Measurements from ENCODE around the gene GHR.
"Not testable (repeated sequence)": the region's sequence is repeated elsewhere in the genome, so short reads cannot be mapped to it uniquely, and the experiment has no call there.

Gene GHR

DNA sequence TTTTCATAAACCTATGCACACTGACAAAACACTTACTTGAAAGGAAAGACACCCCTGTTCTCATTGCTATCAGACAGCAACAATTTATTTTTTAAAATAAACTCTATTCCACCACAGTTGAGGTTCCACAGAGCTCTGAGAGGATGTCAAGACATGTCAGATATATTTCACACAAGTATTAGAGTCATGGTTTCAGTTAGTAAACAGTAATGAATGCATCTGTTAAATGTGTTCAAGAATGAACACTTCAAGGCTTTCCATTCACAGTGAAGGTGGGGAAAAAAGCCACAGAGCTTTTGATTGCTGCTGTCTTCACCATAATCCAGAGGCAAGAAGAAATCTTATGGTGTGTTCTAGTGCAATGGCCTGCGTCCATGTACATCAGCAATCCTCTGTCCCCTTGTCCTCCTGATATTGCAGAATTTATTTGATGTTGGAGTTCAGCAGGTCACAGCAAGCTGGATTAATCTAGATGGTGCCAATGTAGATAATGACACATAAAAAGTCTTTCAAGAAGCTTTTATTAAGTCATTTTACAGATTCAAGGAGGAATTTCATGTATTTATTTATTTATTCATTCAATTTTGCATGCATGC, 146.8 kb downstream of the GHR start:
- DNase-seq (ENCODE audit: low read depth in 2 of 2): no peak

DNA sequence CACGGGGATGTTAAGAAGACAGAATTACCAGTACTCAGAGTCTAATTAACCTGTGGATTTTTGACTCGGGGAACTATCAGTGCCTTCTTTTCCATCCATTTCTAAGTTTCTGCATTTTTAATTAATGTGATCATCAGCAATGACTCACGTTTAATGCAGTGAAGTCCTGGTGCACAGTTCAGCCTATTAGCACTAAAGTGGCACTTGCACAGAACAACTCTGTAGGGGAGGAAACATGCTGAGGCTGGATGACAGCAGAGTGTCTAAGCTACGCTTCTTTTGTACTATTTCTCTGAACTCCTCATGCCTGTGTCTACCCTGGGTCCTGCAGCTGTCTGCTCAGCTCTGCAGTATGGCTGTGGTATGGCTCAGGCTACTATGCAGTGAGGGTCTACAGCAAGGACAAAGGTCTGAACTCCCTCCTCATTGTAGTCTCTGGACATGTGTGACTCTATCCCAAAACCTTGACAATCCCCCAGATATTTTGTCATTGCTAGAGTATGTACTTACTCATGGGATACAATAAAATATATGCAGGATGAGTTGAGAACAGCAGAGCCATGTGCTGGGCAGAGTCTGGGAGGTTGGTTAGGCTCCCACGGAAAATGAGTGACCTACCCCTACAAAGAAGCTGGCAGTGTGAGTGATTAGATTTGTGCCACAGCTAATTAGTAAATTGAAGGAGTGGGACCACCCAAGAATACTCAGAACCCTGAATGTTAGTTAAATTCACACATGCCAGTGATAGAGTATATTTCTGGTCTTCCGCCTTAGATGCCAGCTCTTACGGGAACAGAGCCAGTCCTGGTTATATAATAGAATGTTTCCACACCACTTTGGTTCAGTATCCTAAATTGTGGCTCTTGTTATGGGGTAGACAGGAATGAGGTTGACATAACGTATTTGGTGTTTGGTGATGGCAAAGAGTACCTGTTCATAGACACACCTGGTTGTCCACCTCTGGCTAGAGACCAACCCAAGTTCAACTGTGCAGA, 148.0 kb downstream of the GHR start:
- DNase-seq (ENCODE audit: low read depth in 2 of 2): no peak

DNA sequence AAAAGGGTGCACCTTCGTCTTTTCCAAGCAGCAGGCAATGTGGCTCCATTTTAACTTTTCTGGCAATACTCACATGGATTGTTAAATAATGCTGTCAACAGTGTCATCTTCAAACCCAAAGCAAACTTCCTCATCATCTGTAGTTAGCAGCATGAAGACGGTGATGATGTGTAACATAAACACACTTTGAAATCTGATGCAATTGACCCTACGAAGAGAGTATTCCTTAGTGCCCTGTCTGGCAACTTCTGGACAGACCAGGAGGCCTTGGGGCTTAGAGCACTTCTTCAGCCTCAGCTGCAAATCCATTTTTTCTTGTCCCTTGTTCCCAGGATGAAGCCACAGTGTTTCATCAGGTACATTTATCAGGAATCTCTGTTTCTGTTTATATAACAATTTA, 149.1 kb downstream of the GHR start:
- DNase-seq (ENCODE audit: low read depth in 2 of 2): no peak

DNA sequence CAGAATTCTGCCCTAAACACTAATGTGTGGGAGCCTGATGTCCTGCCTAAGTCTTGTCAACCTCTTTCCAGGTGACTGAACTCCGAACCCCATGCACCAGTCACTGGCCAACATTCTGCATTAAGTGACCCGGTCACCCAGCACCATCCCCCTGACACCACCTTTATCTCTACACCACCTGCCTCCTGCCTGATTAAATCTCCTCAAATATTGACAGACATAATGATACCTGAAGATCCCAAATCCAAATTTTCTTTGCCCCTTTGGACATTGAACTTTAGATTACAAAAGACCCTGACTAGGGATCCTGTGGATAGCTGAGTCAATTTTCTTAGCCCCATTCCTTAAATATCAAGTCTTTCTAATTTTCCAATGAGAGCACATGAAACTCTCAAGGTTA, 150.1 kb downstream of the GHR start:
- DNase-seq (ENCODE audit: low read depth in 2 of 2): no peak

DNA sequence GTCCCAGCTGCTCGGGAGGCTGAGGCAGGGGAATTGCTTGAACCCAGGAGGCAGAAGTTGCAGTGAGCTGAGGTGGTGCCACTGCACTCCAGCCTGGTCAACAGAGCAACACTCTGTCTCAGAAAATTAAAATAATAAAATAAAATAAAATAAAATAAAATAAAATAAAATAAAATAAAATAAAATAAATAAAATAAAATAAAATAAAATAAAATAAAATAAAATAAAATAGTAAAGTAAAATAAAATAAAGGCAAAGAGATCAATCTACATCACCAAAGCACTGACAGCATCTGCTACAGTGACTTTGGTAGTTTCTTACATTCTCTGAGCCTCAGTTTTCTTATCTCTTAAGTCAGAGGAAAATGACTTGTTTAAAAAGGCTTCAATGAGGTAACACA, 152.7 kb downstream of the GHR start:
- not testable (repeated sequence) for DNase-seq (ENCODE audit: low read depth in 2 of 2)

DNA sequence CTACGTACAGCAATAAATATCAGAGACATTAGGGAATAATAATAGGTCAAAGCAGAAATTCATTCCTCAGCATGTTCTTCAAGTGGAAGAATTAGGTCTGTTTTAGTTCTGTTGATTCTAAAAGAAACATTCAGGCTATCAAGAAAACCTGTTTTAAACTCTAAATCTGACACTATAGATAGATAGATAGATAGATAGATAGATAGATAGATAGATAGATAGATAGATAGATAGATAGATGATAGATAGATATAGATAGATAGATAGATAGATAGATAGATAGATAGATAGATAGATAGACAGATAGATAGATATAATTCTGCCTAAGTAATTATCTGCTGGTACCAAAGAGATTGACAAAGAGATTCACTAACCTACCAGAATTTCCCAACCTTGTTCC, 155.7 kb downstream of the GHR start:
- not testable (repeated sequence) for DNase-seq (ENCODE audit: low read depth in 2 of 2)

DNA sequence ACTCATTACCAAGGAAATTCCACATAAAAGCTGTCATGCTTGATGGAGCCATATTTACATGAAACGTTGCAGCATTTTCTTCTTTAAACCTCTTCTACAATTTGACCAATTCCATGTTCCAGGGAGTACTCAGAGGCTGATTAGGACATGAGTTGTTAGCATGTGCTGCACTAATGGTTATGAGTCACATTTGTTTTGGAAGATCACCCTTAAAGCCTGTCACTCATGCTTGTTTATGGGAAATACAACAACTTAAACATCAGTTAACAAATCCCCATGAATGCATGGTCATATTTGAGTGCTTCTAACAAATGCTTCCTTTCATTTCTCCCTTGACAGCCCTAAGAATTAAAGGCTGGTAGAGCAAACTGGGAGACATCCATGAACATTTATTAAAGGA, 156.1 kb downstream of the GHR start:
- DNase-seq (ENCODE audit: low read depth in 2 of 2): no peak

DNA sequence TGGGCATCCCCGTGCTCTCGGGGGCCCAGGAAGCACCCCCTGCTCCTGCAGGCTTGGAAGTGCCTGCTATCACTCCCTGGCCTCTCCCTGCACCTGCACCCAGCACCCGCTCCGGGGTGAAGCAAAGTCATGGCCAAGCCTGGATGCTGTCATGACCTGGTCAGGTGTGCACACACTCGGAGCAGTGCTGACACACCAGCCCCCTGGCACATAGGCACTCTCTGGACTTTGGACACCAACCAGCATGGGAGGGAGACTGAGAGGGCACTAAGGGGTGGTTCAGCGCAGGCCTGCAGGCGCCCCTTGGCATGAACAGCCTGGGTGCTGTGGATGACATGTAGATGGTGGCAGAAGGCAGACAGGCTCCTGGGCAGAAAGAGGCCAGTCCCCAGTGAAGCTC, 158.6 kb downstream of the GHR start:
- no peak for DNase-seq (ENCODE audit: low read depth in 2 of 2)

DNA sequence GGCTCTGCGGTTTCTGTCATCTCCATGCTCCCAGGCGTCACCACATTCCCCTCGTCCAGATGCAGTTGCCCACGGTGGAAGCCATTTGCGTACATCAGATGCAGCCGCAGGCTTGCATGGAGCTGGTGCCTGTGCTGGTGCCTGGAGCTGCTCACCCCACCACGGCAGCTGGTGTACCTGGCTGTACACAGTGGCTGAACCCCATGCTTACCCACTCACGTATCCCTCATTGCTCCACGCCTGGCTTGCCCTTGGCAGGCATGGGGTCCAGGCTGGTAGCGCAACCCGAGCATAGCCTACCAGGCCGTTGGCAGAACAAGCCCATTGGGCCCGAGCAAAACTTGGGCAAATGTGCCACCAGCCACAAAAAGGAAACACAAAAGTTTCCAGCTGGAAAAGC, 159.5 kb downstream of the GHR start:
- no peak for DNase-seq (ENCODE audit: low read depth in 2 of 2)

DNA sequence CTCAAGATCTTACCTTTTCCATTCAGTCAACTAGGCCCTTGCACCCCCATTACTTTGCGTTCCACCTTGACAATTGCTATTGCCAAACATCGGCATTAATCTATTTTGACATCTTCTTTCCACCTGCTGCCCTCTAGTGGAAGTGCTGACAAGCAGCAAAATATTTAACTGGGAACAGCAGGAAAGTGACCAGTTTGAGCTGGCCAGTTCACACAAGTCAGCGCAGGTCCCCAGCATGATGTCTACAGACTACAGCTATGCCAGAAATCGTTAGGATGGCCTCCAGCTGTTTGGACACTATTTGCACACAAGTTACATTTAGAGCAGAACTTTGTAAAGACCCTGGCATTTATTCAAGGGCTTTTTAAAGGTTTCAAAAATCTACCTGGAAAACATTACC, 160.1 kb downstream of the GHR start:
- DNase-seq (ENCODE audit: low read depth in 2 of 2): no peak

DNA sequence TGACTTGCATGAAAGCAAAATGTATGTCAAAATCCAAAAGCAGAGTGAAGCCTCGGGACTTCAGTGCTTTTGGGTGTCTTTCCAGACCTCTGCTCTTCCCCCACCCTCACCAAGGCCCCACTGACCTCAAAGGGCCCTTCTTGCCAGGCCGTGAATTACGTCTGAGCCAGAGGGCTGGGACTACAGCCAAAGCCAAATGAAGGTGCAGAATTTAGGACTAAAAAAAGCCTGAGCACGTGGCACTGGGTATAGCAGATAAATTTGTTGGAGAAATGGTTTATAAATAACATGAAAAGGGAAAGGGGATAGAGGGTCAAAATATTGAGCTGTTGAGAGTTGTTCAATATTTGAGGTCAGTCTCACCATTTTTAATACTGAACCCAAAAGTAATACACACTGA, 163.4 kb downstream of the GHR start:
- no peak for DNase-seq (ENCODE audit: low read depth in 2 of 2)

DNA sequence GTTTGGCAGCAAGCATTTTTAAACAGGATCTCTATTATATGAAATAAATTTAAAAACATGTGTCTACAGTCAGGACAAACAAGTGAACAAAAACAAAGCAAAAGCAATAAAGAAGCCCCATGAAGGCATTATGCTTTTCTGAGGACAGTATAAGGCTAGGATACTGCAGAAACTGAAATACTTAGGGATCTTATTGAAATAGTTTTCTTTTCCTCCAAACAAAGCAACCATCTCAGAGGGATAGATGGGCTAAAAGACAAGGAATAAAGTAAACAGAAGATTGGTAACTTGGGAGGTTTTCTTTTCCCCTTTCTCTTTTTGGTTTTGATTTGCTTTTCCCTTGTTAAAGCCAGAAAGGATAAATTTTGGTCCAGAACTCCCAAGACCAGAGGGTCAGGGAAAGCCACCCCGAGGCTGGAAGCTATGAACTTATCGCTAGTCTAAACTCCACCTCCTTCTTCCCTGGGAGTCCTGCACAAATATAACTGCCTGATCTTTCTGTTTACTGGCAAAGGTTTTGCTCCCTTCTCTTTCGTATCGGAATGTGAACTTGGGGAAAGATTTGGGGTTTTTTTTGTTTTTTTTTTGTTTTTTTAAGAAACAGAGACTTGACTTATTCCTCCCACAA, 164.0 kb downstream of the GHR start:
- no peak for DNase-seq (ENCODE audit: low read depth in 2 of 2)

DNA sequence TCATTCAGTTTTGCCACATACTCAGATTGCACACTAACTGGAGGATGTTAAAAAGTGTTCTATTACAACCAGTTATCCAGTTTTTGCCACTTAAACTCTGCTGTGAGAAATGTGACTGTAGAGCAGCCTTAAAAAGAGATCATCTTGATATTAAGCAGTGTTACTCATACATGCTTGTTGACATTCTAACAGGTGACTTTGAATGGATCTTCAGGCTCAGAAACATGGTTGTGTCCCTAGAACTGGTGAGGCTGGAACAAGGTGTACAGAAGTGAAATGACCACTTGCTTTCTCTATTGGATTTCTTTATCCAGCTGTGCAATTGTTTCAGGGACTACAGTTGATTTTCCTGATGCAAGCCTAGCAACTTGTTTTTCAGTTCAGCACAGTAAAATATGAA, 167.3 kb downstream of the GHR start:
- no peak for DNase-seq (ENCODE audit: low read depth in 2 of 2)

DNA sequence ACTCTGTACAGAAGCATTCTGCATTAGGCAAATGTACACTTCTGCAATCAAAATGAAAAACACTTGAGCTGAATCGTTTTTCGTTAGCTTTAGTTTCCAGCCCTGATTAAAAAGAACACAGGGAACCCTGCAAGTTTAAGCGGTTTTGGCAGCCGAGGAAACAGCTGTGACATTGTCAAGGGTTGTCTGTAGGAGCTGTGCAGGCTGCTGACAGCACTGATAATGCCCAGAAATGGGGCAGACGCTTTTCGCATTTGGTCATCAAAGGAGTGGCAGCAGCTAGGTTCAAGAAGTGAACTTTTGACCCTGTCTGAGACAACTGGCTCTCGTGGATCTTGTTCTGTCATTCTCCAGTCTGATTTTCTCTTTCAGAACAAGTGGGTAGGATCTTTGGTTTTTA, 167.8 kb downstream of the GHR start:
- DNase-seq (ENCODE audit: low read depth in 2 of 2): no peak

DNA sequence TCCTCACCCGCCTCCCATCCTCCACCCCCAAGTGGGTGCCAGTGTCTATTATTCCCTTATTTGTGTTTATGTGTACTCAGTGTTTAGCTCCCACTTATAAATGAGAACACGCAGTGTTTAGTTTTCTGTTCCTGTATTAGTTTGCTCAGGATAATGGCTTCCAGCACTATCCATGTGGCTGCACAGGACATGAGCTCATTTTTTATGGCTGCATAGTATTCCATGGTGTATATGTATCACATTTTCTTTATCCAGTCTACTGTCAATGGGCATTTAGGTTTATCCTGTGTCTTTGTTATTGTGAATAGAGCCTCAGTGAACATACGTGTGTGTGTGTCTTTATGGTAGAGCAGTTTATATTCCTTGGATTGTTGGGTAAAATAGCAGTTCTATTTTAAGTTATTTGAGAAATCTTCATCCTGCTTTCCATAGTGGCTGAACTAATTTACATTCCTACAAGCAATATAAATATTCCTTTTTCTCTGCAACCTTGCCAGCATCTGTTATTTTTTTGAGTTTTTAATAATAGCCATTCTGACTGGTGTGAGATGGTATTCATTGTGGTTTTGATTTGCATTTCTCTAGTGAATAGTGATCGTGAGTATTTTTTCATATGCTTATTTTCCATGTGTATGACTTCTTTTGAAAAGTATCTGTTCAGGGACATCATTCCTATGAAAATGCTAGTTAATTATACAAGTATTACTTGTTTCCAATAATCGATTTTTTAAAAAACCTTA, 169.3 kb downstream of the GHR start:
- DNase-seq (ENCODE audit: low read depth in 2 of 2): no peak

DNA sequence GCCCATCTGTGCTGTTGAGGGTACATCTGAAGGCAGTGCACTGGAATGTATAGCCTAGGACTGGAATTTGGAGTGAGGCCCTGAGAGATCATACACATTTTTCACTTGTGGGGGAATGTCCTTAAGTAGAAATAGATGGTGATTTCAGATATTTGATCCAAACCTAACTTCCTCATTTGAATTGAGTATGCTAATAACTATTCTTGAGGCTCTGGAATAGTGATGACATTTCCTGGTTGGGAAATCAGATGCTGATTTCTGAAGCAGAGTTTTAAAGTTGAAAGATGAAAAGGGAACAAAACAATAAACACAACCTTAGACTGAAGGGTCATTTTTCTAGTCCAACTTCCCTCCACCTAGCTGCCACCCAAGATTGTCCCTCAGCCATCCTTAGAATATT, 170.4 kb downstream of the GHR start:
- no peak for DNase-seq (ENCODE audit: low read depth in 2 of 2)

DNA sequence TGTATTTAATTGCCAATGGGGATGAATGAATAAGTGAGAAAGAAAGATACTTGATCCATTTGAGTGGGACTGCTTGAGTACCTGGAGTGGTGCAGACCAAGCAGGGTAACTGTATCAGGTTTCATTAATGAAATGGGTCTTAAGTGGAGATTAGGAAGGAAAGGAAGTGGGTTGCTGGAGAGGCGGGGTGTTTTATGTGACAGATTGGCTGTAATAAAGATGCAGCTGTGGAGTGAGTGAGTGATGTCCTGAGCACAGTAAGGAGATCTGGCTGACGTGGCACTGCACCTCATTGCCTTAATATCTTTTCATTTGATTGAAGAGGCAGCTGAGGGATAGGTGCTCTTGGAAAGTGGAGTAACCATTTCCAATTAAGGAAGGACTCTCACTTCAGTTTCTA, 172.4 kb downstream of the GHR start:
- no peak for DNase-seq (ENCODE audit: low read depth in 2 of 2)

DNA sequence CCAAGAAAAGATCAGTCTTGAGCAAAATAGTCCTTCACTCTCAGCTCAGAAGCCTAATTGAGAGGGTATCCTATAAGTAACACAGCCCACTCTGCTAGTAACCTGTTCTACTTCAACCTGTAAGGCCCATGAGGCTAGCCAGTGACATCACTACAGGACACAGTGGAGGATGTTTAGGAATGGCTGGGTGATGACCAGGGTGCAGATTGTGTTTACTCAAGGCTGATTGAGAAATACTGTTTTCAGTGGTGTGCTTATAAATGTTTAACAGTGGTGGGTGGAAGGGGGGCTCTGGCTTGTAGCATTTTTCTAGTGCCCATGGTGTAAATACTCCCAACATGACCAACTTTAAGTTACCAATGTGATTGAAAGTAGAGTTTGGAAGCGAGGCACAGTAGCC, 173.6 kb downstream of the GHR start:
- no peak for DNase-seq (ENCODE audit: low read depth in 2 of 2)

DNA sequence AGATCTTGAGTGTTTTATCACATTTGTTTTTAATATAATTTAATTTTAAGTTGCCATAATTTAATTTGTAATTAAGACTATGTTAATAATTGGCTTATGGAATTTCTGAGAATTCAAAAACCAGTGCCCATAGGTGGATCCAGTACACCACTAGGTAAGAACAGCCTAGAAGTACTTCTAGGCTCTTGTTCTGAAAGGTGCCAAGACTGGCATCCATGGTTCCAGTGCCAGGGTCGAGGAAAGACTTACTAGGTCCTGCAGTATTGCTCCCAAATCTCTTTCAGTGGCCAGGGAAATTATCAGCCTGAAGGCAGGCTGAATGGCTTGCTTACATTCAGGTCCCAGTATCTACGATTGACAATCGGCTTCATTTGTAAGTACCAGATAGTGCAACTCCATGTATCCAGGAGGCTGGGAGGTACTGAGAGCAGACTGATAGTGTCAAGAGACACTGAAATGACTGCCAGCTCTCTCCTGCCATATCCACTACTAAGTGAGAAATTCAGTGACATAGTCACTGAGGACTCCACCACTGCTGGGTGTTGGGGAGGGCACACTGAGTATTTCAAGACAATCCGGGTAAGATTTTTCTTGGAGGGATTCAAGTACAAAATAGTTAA, 174.2 kb downstream of the GHR start:
- DNase-seq (ENCODE audit: low read depth in 2 of 2): no peak

DNA sequence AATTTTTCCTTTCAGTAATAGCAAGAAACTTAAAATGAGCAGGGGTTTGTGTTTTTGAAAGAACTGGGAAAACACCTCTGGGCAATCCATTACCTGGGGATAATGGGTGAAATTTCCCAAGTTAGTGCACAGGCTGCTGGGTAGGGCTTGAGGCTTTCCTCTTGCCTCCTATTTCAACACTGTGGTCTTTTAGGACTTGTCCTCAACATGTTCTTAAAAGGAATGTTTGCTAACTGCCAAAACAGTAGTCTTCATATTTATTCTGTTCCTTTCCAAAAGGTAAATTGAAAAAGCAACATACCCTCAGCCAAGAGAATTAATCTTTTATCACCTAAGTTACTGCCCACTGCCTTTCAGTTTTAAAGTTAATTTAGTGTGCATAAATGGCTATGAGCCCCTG, 175.1 kb downstream of the GHR start:
- no peak for DNase-seq (ENCODE audit: low read depth in 2 of 2)

DNA sequence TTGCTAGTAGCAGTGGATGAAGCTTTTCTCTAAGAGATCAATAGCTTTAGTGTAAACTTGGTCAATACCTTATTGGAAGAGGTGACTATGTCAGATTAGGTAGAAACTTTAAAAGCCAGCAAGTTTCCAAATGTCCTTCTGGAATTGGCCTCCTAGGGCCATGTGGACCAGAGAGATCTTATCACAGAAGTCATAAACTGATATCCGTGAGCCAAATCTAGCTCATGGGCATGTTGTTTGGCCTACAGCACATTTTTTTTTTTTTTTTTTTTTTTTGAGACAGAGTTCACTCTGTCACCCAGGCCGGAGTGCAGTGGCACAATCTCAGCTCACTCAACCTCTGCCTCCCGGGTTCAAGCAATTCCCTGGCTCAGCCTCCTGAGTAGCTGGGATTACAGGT, 175.9 kb downstream of the GHR start:
- DNase-seq (ENCODE audit: low read depth in 2 of 2): no peak

DNA sequence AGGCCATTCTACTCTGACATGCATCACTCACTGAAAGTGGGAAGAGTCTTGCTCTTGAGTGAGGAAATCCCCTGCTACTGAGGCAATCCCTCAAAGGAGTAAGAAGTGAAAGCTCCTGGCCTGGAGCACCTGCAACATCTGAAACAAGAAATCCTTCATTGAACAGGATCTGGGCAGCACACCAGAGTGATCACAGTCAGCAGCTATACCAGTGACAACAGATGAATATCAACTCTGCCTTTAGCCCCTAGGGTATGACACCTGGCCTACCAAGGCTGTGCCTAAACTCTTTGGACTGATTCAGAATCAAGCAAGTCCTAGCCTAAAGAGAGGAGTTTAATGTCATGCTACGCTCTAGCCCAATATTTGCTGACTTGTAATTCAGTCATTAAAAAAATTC, 177.2 kb downstream of the GHR start:
- no peak for DNase-seq (ENCODE audit: low read depth in 2 of 2)
